H1 (cell line): Measurements from ENCODE around the gene TSPAN17. TPM values are rescaled to one million over a fixed set of nuclear protein-coding genes. Genes with fewer than 3 reads are reported as not detected.

Source experiments
- CTCF ChIA-PET: fragments of 300-600 bp; sonication (Branson Sonifier 250); formaldehyde crosslinking; loops from one replicate; lab custom pipeline; 2021; ENCODE audit not compliant: partially characterized antibody; lab: Charles Lee
- POLR2A ChIA-PET: fragments of 300-600 bp; sonication (Branson Sonifier 250); formaldehyde crosslinking; loops from one replicate; lab custom pipeline; 2021; ENCODE audit warnings: inconsistent platforms; ENCODE audit not compliant: partially characterized antibody; lab: Charles Lee
- DNase-seq, 2 experiments: peaks; one replicate each; pipeline versions ENCODE4 v3.0.0 to v3.0.0-alpha.2; 2010 to 2022; ENCODE audit warnings: low spot score in 2 of 2, low read depth in 1 of 2, mixed read lengths in 1 of 2
- FAIRE-seq: peaks from 2 replicates; lab custom pipeline; 2011; peaks lifted over from hg19 to GRCh38; lab: Jason Lieb, UNC
- H2AFZ ChIP-seq: 2 replicates; pipeline ENCODE4 v1.8.1; 2012; ENCODE audit warnings: low read length, inconsistent platforms
- H2AK5ac ChIP-seq: 2 replicates; pipeline ENCODE4 v1.6.1; 2013; ENCODE audit warnings: low read depth, low read length
- H2BK120ac ChIP-seq: replicated peaks from 2 replicates; pipeline ENCODE3; 2013; ENCODE audit warnings: low read depth, low read length, inconsistent platforms
- H2BK12ac ChIP-seq: 2 replicates; pipeline ENCODE4 v1.6.1; 2013; ENCODE audit warnings: low read depth, low read length
- H2BK15ac ChIP-seq: 2 replicates; pipeline ENCODE4 v1.6.1; 2013; ENCODE audit warnings: low read length
- H2BK20ac ChIP-seq: 2 replicates; pipeline ENCODE4 v1.6.1; 2013; ENCODE audit warnings: low read length
- H2BK5ac ChIP-seq: 2 replicates; pipeline ENCODE4 v1.6.1; 2013; ENCODE audit warnings: low read depth, low read length
- H3K14ac ChIP-seq: 2 replicates; pipeline ENCODE4 v1.6.1; 2013; ENCODE audit warnings: inconsistent platforms; ENCODE audit not compliant: insufficient read length
- H3K18ac ChIP-seq: 2 replicates; pipeline ENCODE4 v1.6.1; 2013; ENCODE audit warnings: low read length; ENCODE audit errors: extremely low read depth
- H3K23ac ChIP-seq: 2 replicates; pipeline ENCODE4 v1.6.1; 2013; ENCODE audit warnings: inconsistent platforms; ENCODE audit not compliant: insufficient read length
- H3K23me2 ChIP-seq: 2 replicates; pipeline ENCODE4 v1.6.1; 2013; ENCODE audit warnings: low read depth, low read length
- H3K27ac ChIP-seq: 2 replicates; pipeline ENCODE4 v1.6.1; 2011; ENCODE audit warnings: low read depth, low read length, inconsistent platforms
- H3K27me3 ChIP-seq, 4 experiments: replicated peaks in 1 of 4; 1 replicate in 1 of 4; 2 replicates in 3 of 4; pipeline versions ENCODE4 v1.6.1 to v1.8.1; 2011 to 2013; ENCODE audit warnings: low read length in 3 of 4, mild to moderate bottlenecking in 3 of 4, inconsistent platforms in 2 of 4, mixed read lengths in 2 of 4, moderate library complexity in 1 of 4; ENCODE audit not compliant: control insufficient read depth in 3 of 4, insufficient read depth in 3 of 4; ENCODE audit errors: extremely low read depth in 1 of 4
- H3K36me3 ChIP-seq, 4 experiments: 2 replicates each; pipeline versions ENCODE4 v1.6.1 to v1.8.1; 2011 to 2013; ENCODE audit warnings: mild to moderate bottlenecking in 4 of 4, low read length in 3 of 4, moderate library complexity in 2 of 4, control low read depth in 1 of 4, inconsistent platforms in 1 of 4; ENCODE audit not compliant: insufficient read depth in 4 of 4, control insufficient read depth in 2 of 4
- H3K4ac ChIP-seq: replicated peaks from 2 replicates; pipeline ENCODE3; 2013; ENCODE audit warnings: low read length, low read depth, mixed read lengths, inconsistent platforms; ENCODE audit not compliant: insufficient read length
- H3K4me1 ChIP-seq, 4 experiments: replicated peaks in 1 of 4; 1 replicate in 1 of 4; 2 replicates in 3 of 4; pipeline versions ENCODE4 v1.6.1 to v1.8.1; 2011 to 2013; ENCODE audit warnings: low read length in 3 of 4, inconsistent platforms in 2 of 4, mixed read lengths in 1 of 4; ENCODE audit not compliant: insufficient read depth in 4 of 4, control insufficient read depth in 3 of 4
- H3K4me2 ChIP-seq, 2 experiments: 2 replicates each; pipeline versions ENCODE4 v1.6.1 to v1.8.1; 2011 to 2013; ENCODE audit warnings: low read depth in 2 of 2, low read length in 2 of 2, control low read depth in 1 of 2, inconsistent platforms in 1 of 2, mild to moderate bottlenecking in 1 of 2; ENCODE audit not compliant: insufficient read depth in 1 of 2
- H3K4me3 ChIP-seq, 4 experiments: fragments of 200-600, 300-600 bp in 1 of 4; sonication (generic), shearing (Covaris generic), sonication (Bioruptor Twin) in 1 of 4; 2 replicates each; pipeline versions ENCODE4 v1.5.1 to v1.8.1; 2011 to 2016; ENCODE audit warnings: low read length in 4 of 4, low read depth in 3 of 4, control low read depth in 2 of 4, inconsistent platforms in 2 of 4, mild to moderate bottlenecking in 2 of 4, mixed read lengths in 1 of 4, moderate library complexity in 1 of 4; ENCODE audit not compliant: insufficient read depth in 2 of 4; ENCODE audit errors: extremely low read depth in 1 of 4
- H3K56ac ChIP-seq: replicated peaks from 2 replicates; pipeline ENCODE3; 2013; ENCODE audit warnings: low read depth, mild to moderate bottlenecking, mixed read lengths, low read length, inconsistent platforms; ENCODE audit not compliant: insufficient read length
- H3K79me1 ChIP-seq: 2 replicates; pipeline ENCODE4 v1.6.1; 2013; ENCODE audit warnings: low read depth, low read length, control low read depth
- H3K79me2 ChIP-seq, 2 experiments: 2 replicates each; pipeline versions ENCODE4 v1.6.1 to v1.8.1; 2012 to 2013; ENCODE audit warnings: low read length in 2 of 2, mild to moderate bottlenecking in 2 of 2, inconsistent platforms in 1 of 2; ENCODE audit not compliant: insufficient read depth in 2 of 2, control insufficient read depth in 1 of 2
- H3K9ac ChIP-seq, 4 experiments: replicated peaks in 1 of 4; 1 replicate in 1 of 4; 2 replicates in 3 of 4; pipeline versions ENCODE4 v1.6.1 to v1.8.1; 2011 to 2013; ENCODE audit warnings: low read depth in 3 of 4, low read length in 3 of 4, control low read depth in 2 of 4, mild to moderate bottlenecking in 2 of 4, moderate library complexity in 2 of 4, inconsistent platforms in 1 of 4; ENCODE audit errors: extremely low read depth in 1 of 4
- H3K9me3 ChIP-seq, 2 experiments: 2 replicates each; pipeline versions ENCODE4 v1.6.1 to v1.8.1; 2012 to 2013; ENCODE audit warnings: mild to moderate bottlenecking in 2 of 2, moderate library complexity in 2 of 2, control low read depth in 1 of 2, inconsistent platforms in 1 of 2, low read depth in 1 of 2, low read length in 1 of 2, mixed read lengths in 1 of 2; ENCODE audit not compliant: insufficient read depth in 2 of 2
- H4K20me1 ChIP-seq, 2 experiments: replicated peaks in 1 of 2; 2 replicates each; pipeline versions ENCODE3 to v1.8.1; 2011 to 2013; ENCODE audit warnings: inconsistent platforms in 2 of 2, low read length in 2 of 2, mild to moderate bottlenecking in 1 of 2; ENCODE audit not compliant: insufficient read depth in 2 of 2, control insufficient read depth in 1 of 2
- H4K5ac ChIP-seq: 2 replicates; pipeline ENCODE4 v1.6.1; 2013; ENCODE audit warnings: low read length, low read depth, mixed read lengths, inconsistent platforms; ENCODE audit not compliant: insufficient read length
- H4K8ac ChIP-seq: 2 replicates; pipeline ENCODE4 v1.8.0; 2013; ENCODE audit warnings: mild to moderate bottlenecking, moderate library complexity, low read length, inconsistent platforms; ENCODE audit not compliant: insufficient read depth; ENCODE audit errors: extremely low read depth
- H4K91ac ChIP-seq: replicated peaks from 2 replicates; pipeline ENCODE3; 2013; ENCODE audit warnings: low read length, mixed read lengths, inconsistent platforms; ENCODE audit not compliant: insufficient read length
- CEBPB ChIP-seq: IDR thresholded peaks from 2 replicates; pipeline ENCODE4 v1.6.1; 2012; ENCODE audit warnings: low read depth, low read length
- NRF1 ChIP-seq: IDR thresholded peaks from 2 replicates; pipeline ENCODE4 v1.6.1; 2011; ENCODE audit warnings: mild to moderate bottlenecking, low read depth, low read length, improper control_type of control experiment
- PHF8 ChIP-seq: fragments of 200-600 bp; sonication (generic); conservative IDR thresholded peaks from 2 replicates; pipeline ENCODE4 v1.7.1; 2012; ENCODE audit warnings: low read depth, mild to moderate bottlenecking, inconsistent platforms, low read length, moderate library complexity
- RFX5 ChIP-seq: IDR thresholded peaks from 2 replicates; pipeline ENCODE4 v1.6.1; 2011; ENCODE audit warnings: low read depth, low read length, improper control_type of control experiment, borderline replicate concordance
- SP2 ChIP-seq: IDR thresholded peaks from 2 replicates; pipeline ENCODE4 v1.6.1; 2012; ENCODE audit warnings: mild to moderate bottlenecking, low read length, inconsistent platforms
- WGBS, 2 experiments: shearing (Covaris generic) in 1 of 2; methylation state at CpG; one replicate each; pipeline versions ENCODE4 v1.1.6 to v1.1.7; 2013 to 2015; ENCODE audit warnings: low lambda C conversion rate in 2 of 2, mixed read lengths in 2 of 2, inconsistent platforms in 1 of 2, low coverage in 1 of 2, missing lambda C conversion rate in 1 of 2; ENCODE audit not compliant: insufficient replicate concordance in 2 of 2, insufficient coverage in 1 of 2, insufficient read length in 1 of 2; ENCODE audit errors: extremely low coverage in 1 of 2, missing lambda C conversion rate in 1 of 2; 5-methylcytosine and 5-hydroxymethylcytosine counted together
- polyA plus RNA-seq, 7 experiments: library from polyadenylated mRNA; depleted of rRNA in 3 of 7; stranded (reverse) in 5 of 7; unstranded in 2 of 7; fragments of >200 nt in 5 of 7; fragments of 200-250 nt in 2 of 7; gene quantifications; 1 replicate in 5 of 7; 2 replicates in 1 of 7; 4 replicates in 1 of 7; pipeline versions ENCODE4 v1.2.1 to v1.2.3, GENCODE V29; 2011 to 2013; ENCODE audit warnings: missing spikeins in 2 of 7, mixed read lengths in 2 of 7
- total RNA-seq: library from RNA; stranded (reverse); fragmentation: NEBNext Ultra II Directional; extraction: Animal tissue kit (Norgen Biotek cat#: 25700); gene quantifications from 2 replicates; pipeline ENCODE4 v1.2.1, GENCODE V29; 2021
- TF ChIP-seq, protein P1 (sequence below), 3 experiments: IDR thresholded peaks; 1 replicate in 2 of 3; 2 replicates in 1 of 3; pipeline versions ENCODE4 v1.5.1 to v1.6.1; 2011; ENCODE audit warnings: low read length in 3 of 3, mild to moderate bottlenecking in 3 of 3, inconsistent platforms in 2 of 3, low read depth in 1 of 3, moderate library complexity in 1 of 3; ENCODE audit not compliant: insufficient read depth in 1 of 3; ENCODE audit errors: control extremely low read depth in 1 of 3
- TF ChIP-seq, protein P2 (sequence below): IDR thresholded peaks from 2 replicates; pipeline ENCODE4 v1.6.1; 2012; ENCODE audit warnings: inconsistent platforms

The TSPAN17 gene
- total and polyA plus RNA-seq, 2 of the 8 experiments (the other 6 are each of a cell fraction or from before 2014, with no cell fraction given), result 41.5 to 53.7 TPM

DNA sequence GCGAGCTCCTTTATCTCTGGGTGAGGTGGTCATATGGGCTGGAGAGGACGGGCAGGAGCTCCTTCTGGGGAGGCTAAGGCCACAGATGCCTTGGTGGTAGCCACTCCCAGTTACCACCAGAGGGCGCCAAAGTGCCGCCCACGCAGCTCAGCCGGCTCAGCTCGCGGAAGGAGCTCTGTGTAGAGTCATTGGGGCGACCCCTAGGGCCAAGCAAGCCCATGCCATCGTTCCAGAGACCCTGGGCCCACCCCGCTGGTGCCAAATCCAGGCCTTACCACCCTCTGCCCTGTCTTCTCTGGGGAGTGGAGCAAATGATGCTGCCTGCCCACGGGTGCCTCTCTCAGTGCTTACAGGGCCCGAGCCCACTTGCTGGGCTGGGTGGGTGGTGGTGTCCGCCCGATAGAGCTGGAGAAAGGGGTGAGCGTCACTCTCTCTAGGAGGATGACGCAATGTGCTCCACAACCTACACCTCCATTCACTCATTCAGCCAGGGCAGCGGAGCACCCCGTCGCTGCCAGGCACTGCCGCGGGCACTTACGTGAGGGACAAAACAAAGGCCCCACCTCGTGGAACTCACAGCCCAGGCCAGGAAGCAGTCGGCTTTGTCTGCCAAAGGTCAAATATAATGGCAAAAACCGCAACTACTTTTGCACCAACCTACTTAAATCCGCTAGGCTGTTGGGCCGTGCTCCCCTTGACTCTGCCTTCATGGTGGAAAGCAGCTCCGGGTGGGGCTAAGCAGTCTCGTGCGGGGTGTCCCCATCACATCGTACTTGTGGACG is 13.8 kb downstream of the TSPAN17 start:
- POLR2A ChIA-PET, result interaction anchor here (0.7 to 2.1 kb wide), 10 partner anchors 8 to 237 kb away, joined by 3 to 9 read pairs (median 4); no protein-coding TSS in a partner anchor
- FAIRE-seq, result peak; percentile 88
- TF ChIP-seq PHF8, result no peak
- TF ChIP-seq CEBPB, result peak; percentile 91
- no peak for TF ChIP-seq RFX5
- TF ChIP-seq, protein P1, sequence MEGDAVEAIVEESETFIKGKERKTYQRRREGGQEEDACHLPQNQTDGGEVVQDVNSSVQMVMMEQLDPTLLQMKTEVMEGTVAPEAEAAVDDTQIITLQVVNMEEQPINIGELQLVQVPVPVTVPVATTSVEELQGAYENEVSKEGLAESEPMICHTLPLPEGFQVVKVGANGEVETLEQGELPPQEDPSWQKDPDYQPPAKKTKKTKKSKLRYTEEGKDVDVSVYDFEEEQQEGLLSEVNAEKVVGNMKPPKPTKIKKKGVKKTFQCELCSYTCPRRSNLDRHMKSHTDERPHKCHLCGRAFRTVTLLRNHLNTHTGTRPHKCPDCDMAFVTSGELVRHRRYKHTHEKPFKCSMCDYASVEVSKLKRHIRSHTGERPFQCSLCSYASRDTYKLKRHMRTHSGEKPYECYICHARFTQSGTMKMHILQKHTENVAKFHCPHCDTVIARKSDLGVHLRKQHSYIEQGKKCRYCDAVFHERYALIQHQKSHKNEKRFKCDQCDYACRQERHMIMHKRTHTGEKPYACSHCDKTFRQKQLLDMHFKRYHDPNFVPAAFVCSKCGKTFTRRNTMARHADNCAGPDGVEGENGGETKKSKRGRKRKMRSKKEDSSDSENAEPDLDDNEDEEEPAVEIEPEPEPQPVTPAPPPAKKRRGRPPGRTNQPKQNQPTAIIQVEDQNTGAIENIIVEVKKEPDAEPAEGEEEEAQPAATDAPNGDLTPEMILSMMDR (IDR thresholded peaks at IDR 0.05; ENCODE audit: control extremely low read depth in 1 of 3, insufficient read depth in 1 of 3, low read depth in 1 of 3, low read length in 3 of 3), result peak in 2 of 3 experiments; percentile 98 to 99; a peak in 3 of 4 replicates
- no peak for TF ChIP-seq SP2
- TF ChIP-seq NRF1, result no peak
- TF ChIP-seq, protein P2, sequence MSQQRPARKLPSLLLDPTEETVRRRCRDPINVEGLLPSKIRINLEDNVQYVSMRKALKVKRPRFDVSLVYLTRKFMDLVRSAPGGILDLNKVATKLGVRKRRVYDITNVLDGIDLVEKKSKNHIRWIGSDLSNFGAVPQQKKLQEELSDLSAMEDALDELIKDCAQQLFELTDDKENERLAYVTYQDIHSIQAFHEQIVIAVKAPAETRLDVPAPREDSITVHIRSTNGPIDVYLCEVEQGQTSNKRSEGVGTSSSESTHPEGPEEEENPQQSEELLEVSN, result 0 out of 2 replicates have a peak, but pooled peaks have one; percentile 11

More for the DNA sequence above, 13.8 kb downstream of the TSPAN17 start:
- peak overlapping the region; percentile 74; the same call in 1 of the 2 replicates for H2BK5ac ChIP-seq
- no peaks in the 10 kb centered on the region for H3K79me2 ChIP-seq
- peak overlapping the region; percentile 62 for H3K18ac ChIP-seq
- H3K27ac ChIP-seq, result no peak overlapping the region
- H2BK120ac ChIP-seq, result no peak overlapping the region
- H2BK12ac ChIP-seq, result peak overlapping the region; percentile 68; the same call in 1 of the 2 replicates
- H4K20me1 ChIP-seq, result peaks cover 0 to 4% of the 10 kb centered on the region in 2 experiments
- peak overlapping the region; percentile 62; the same call in 1 of the 2 replicates for H4K8ac ChIP-seq
- no peak overlapping the region for H2AK5ac ChIP-seq
- no peaks in the 10 kb centered on the region for H3K79me1 ChIP-seq
- H2AFZ ChIP-seq, result no peak overlapping the region
- H2BK20ac ChIP-seq, result 0 out of 2 replicates have a peak overlapping the region, but pooled peaks have one; percentile 48
- peaks cover 0 to 12% (median 8%) of the 10 kb centered on the region in 4 experiments; a peak in 6 of 7 replicates for H3K4me1 ChIP-seq
- peak; percentile 80 to 89 for DNase-seq
- CTCF ChIA-PET, result interaction anchor here (0.6 to 35.1 kb wide), 101 partner anchors 8 to 640 kb away, joined by 3 to 859 read pairs (median 5); partner anchors contain the start of genes FGFR4 and HK3
- peak overlapping the region; percentile 13 for H3K4ac ChIP-seq
- WGBS, 2 experiments, result 62% methylated on average over 33 of the region's 33 CpGs; no CpG with 5 or more reads in 1 of the 2 experiments
- H4K91ac ChIP-seq, result peak overlapping the region; percentile 72
- no peaks in the 10 kb centered on the region for H3K9me3 ChIP-seq
- peaks cover 4% of the 10 kb centered on the region; the same call in 1 of the 2 replicates for H3K23me2 ChIP-seq
- H3K56ac ChIP-seq, result no peak overlapping the region
- no peaks in the 10 kb centered on the region; a peak in 1 of 8 replicates for H3K36me3 ChIP-seq
- peak overlapping the region; percentile 3 for H4K5ac ChIP-seq
- no peak overlapping the region for H3K14ac ChIP-seq
- no peak overlapping the region for H3K4me2 ChIP-seq
- H3K27me3 ChIP-seq, result no peaks in the 10 kb centered on the region
- H3K9ac ChIP-seq, result no peak overlapping the region
- H2BK15ac ChIP-seq, result peak overlapping the region; percentile 97; the same call in 1 of the 2 replicates
- no peak overlapping the region for H3K23ac ChIP-seq
- no peak overlapping the region for H3K4me3 ChIP-seq
